Muscle of leg (tissue), 11 donors: Measurements from ENCODE around the gene ZNF792. TPM values are rescaled to one million over a fixed set of nuclear protein-coding genes. Genes with fewer than 3 reads are reported as not detected.
A peak's percentile ranks its signal among the peaks of the same experiment; 100 is the strongest.

ENCODE experiments used
- DNase-seq: peaks from one replicate; pipeline ENCODE4 v3.0.0; 2013
- H3K27ac ChIP-seq: one replicate; pipeline ENCODE4 v1.5.1; 2013; ENCODE audit warnings: mild to moderate bottlenecking, low read length, control low read depth
- H3K27me3 ChIP-seq: one replicate; pipeline ENCODE4 v1.6.1; 2013; ENCODE audit warnings: low read length; ENCODE audit not compliant: control insufficient read depth, insufficient read depth
- H3K36me3 ChIP-seq: one replicate; pipeline ENCODE4 v1.6.1; 2013; ENCODE audit warnings: low read length; ENCODE audit not compliant: control insufficient read depth, insufficient read depth
- H3K4me1 ChIP-seq: one replicate; pipeline ENCODE4 v1.6.1; 2013; ENCODE audit warnings: low read length; ENCODE audit not compliant: control insufficient read depth, insufficient read depth
- H3K4me3 ChIP-seq: one replicate; pipeline ENCODE4 v1.5.1; 2013; ENCODE audit warnings: low read length, control low read depth
- H3K9me3 ChIP-seq: replicated peaks from 2 replicates; pipeline ENCODE4 v1.6.1; 2013; ENCODE audit warnings: low read depth, low read length; ENCODE audit not compliant: control insufficient read depth
- WGBS: methylation state at CpG from one replicate; pipeline ENCODE4 v1.1.5; 2013; ENCODE audit warnings: missing lambda C conversion rate; ENCODE audit not compliant: insufficient coverage; 5-methylcytosine and 5-hydroxymethylcytosine counted together
- polyA plus RNA-seq, 8 donors: library from polyadenylated mRNA; unstranded; fragments of 120-200 nt; gene quantifications; one replicate each; pipeline versions ENCODE4 v1.2.1 to v1.2.3, GENCODE V29; 2013; ENCODE audit warnings: inconsistent platforms in 1 of 8, low replicate concordance in 1 of 8; ENCODE audit not compliant: insufficient read length in 8 of 8, insufficient read depth in 1 of 8
- total RNA-seq: library from RNA; stranded (reverse); fragments of 120-200 nt; gene quantifications from one replicate; pipeline ENCODE4 v1.2.4, GENCODE V29; 2013

Gene ZNF792
- total and polyA plus RNA-seq, 9 donors = 2.1 to 5.1 (median 2.5) TPM

DNA sequence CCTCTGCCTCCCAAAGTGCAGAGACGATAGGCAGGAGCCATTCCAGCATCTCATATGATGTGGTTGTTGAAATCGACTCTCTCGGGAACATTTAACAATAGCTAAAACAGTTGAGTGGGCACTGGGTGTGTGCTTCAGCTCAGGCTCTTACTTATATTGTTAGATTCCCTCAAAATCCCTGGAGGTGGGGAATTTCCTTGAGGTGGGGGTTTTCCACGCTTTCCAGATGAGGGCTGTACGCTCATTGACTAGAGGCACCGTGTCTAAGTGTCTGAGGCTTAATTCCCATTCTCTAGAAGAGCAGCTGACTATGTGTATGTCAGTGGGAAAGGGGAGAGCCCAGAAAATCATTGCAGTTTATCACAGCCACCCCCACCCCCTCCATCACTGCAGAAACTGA is 25.3 kb upstream of the ZNF792 start:
- no peak for DNase-seq
- H3K36me3 ChIP-seq = no peaks in the 10 kb centered on the region
- no peak overlapping the region for H3K27ac ChIP-seq

DNA sequence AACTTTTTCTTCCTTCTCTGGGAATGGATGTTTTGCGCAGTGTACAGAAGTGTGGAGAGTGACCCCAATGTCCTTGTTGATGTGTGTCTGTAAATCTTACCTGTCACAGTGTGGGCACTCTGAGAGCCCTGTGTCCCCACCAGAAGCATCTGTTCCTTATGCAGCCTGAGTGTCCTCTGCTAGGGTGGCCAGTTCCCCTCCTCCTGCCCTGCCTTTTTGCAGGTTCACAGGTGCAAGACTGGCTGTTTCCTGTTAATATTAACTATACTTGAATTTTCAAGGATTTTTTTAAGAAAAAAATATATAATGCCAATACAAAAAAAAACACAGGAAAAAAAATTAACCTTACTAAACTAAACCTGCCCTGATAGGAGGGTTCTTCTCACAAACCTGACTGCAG is 24.1 kb upstream of the ZNF792 start:
- H3K4me3 ChIP-seq = no peak overlapping the region
- no peaks in the 10 kb centered on the region for H3K36me3 ChIP-seq
- H3K27me3 ChIP-seq = no peaks in the 10 kb centered on the region
- H3K27ac ChIP-seq = no peak overlapping the region
- no CpG with 5 or more reads among the region's 1 CpG for WGBS
- DNase-seq = no peak
- no peaks in the 10 kb centered on the region for H3K9me3 ChIP-seq
- peaks cover 3% of the 10 kb centered on the region for H3K4me1 ChIP-seq

More for the DNA sequence above, 25.3 kb upstream of the ZNF792 start:
- H3K4me3 ChIP-seq = no peak overlapping the region
- H3K4me1 ChIP-seq = peaks cover 5% of the 10 kb centered on the region
- no peaks in the 10 kb centered on the region for H3K9me3 ChIP-seq
- no peaks in the 10 kb centered on the region for H3K27me3 ChIP-seq
- WGBS = 80% methylated on average over 2 of the region's 6 CpGs

DNA sequence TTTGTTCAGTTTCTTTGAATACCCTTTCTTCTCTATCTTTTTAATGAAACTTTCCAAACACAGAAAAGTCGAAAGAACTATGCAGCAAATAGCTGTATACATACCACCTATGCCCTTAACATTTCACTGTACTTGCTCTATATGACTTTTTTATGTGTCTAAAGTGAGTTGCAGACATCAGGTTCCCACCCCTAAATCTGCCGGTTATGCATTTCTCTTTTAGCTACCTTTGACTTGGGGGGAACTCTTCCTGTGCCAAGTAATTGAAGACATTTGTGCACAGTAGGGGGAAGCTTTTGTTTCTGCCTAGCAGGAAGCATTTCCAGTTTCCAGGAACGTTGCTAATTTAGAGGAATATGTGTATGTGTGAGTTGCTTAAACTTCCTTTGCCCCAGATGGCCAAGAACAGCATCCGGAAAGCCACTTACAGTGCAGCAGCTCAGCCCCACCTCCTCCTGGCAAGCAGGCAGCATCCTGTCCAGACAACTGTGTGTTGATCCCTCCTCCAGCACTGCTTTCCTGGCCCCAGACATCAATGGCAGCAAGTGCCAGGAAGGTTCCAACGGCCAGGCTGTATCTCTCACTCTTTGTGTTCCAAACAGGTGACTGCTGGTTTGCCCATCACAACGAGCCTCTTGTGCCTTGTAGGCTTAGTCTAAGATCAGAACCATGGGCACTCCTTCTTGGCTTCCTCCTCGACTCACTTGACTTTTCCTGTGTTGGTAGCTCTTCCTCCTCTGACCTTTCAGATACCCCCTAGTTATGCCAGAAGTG is 21.4 kb upstream of the ZNF792 start:
- no peaks in the 10 kb centered on the region for H3K27me3 ChIP-seq
- H3K4me3 ChIP-seq = no peak overlapping the region
- peaks cover 3% of the 10 kb centered on the region for H3K4me1 ChIP-seq
- H3K9me3 ChIP-seq = no peaks in the 10 kb centered on the region
- peak overlapping the region; percentile 79 for H3K27ac ChIP-seq
- H3K36me3 ChIP-seq = no peaks in the 10 kb centered on the region
- DNase-seq = peak; percentile 90
- 0% methylated on average over 2 of the region's 7 CpGs for WGBS

DNA sequence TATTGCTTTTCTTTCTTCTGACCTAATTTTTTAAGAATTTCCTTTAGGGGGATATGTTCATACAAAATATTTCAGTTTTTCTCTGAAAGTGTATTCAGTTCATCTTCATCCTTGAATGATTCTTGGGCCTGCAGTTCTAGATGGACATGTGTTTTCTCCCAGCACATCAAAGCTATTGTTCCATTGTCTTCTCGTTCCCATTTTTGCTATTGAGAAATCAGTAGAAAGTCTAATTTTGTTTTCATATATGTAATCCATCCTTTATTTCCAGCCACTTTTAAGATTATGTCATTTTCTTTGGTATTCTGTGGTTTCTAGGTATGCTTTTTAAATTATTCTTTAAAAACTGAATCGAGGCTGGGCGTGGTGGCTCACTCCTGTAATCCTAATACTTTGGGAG is 20.3 kb upstream of the ZNF792 start:
- Histone ChIP-seq H3K4me1 (peaks cover 3% of the 10 kb centered on the region), H3K36me3 (no peaks in the 10 kb centered on the region), H3K27me3 (peaks cover 3% of the 10 kb centered on the region), H3K9me3 (no peaks in the 10 kb centered on the region), H3K27ac (no peak overlapping the region), H3K4me3 (no peak overlapping the region)
- no peak for DNase-seq
- no CpG with 5 or more reads among the region's 3 CpGs for WGBS

DNA sequence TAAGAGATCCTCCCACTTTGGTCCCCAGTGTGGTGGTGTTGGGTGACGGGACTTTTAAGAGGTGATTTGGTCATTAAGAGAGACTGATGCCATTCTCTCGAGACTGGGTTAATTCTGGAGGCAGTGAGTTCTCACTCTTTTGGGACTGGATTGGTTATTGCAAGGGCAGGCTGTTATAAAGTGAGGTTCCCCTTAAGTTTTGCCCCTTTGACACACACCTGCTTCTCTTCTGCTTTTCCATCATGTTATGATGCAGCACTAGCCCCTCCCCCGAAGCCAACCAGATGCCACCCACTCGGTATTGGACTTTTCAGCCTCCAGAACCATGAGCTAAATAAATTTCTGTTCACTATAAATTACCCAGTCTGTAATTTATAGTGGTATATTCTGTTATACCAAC is 19.8 kb upstream of the ZNF792 start:
- 86% methylated on average over 1 of the region's 4 CpGs for WGBS
- H3K36me3 ChIP-seq = no peaks in the 10 kb centered on the region
- H3K9me3 ChIP-seq = no peaks in the 10 kb centered on the region
- H3K27ac ChIP-seq = no peak overlapping the region
- no peak overlapping the region for H3K4me3 ChIP-seq
- no peak for DNase-seq
- peaks cover 3% of the 10 kb centered on the region for H3K27me3 ChIP-seq
- H3K4me1 ChIP-seq = peaks cover 3% of the 10 kb centered on the region

DNA sequence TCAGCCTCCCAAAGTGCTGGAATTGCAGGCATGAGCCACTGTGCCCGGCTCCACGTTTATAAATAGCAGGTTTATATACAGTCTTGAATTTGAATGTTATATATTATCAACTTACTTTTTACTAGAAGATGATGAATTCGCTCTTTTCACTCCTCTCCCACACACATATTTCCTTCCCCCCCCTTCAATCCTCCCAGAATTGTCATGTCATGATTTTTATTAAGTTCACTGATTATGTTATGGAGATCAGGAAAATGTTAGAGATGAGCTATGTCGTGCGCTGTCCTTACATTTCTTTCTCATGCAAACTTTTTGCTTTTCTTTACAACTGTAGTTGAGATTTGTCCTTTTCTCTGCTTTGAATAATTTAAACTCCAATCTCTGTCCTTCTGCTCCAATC is 18.2 kb upstream of the ZNF792 start:
- Histone ChIP-seq H3K4me1 (peaks cover 3% of the 10 kb centered on the region), H3K27me3 (peaks cover 3% of the 10 kb centered on the region), H3K4me3 (no peak overlapping the region), H3K9me3 (no peaks in the 10 kb centered on the region), H3K27ac (no peak overlapping the region), H3K36me3 (no peaks in the 10 kb centered on the region)
- WGBS = no CpG with 5 or more reads among the region's 5 CpGs
- DNase-seq = no peak

DNA sequence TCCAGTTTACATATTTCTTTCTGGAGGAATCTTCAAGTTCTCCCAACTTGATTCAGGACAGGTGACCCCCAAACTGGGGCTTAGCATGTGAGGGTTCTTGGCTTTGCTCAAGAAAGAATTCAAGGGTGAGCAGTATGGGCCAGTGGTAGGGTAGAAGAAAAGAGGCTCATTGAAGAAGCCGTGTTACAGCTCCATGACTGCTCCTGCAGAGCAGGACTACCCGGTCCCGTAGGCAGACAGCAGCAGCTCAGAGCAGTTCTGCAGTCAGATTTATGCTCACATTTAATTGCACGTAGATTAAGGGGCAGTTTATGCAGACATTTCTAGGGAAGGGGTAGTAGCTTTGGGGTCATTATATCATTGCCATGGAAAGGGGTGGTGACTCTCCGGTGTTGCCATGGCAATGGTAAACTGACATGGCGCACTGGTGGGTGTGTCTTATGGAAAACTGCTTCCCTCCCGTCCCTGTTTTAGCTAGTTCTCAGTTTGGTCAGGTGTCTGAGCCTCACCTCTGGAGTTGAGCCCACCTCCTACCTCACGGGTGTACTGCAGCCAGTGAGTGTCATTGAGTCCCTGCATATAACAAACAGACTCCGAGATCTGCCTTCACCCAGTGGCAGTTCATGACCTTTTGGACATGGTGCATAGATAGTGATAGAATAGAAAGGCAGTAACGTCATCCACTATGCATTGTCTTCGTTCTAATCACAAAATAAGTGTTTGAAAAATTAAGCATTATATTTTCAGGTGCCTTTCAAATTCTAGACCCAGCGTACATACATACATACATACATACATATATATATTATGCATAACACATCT is 16.0 kb upstream of the ZNF792 start:
- Histone ChIP-seq H3K9me3 (peaks cover 6% of the 10 kb centered on the region), H3K36me3 (no peaks in the 10 kb centered on the region), H3K27me3 (peaks cover 6% of the 10 kb centered on the region), H3K27ac (no peak overlapping the region), H3K4me3 (no peak overlapping the region), H3K4me1 (no peaks in the 10 kb centered on the region)
- DNase-seq = no peak
- 83% methylated on average over 7 of the region's 12 CpGs for WGBS

DNA sequence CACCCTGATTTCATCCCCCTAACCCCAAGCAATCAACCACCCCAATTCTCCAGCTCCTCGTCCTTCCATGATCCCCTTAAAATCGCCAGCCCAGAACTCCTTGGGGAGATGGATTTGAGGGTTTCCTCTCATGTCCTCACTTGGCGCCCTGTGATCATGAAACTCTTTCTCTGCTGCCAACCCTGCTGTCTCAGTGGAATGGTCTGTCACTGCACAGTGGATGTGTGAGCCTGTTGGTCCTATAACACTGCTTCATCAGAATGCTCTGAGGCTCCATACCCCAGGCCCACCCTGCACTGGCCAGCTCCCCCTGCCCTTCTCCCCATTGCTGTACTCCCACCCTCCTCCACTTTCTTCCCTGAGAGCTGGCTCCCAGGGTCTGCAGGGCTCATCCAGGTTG is 12.6 kb upstream of the ZNF792 start:
- Histone ChIP-seq H3K27ac (no peak overlapping the region), H3K4me1 (peaks cover 2% of the 10 kb centered on the region), H3K27me3 (peaks cover 6% of the 10 kb centered on the region), H3K36me3 (no peaks in the 10 kb centered on the region), H3K9me3 (peaks cover 6% of the 10 kb centered on the region), H3K4me3 (no peak overlapping the region)
- 100% methylated on average over 1 of the region's 3 CpGs for WGBS
- DNase-seq = no peak

DNA sequence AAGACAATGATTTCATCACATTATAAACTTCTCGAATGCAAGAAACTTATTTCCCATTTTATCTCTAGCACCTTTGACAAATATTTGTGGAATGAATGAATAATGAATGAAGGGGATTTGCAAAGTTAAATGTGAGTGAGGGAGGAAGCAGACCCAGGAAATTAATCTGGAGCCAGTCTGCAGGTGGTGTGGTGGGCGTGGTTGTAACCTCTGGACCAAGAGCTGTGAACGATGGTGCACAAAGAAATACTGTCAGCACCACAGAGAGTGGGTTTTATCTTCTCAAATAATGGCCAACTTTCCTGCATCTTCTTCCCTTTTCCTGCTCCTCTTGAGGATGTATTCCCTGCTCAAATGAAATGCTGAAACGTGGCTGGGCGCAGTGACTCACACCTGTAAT is 11.0 kb upstream of the ZNF792 start:
- no peak for DNase-seq
- H3K27me3 ChIP-seq = peaks cover 6% of the 10 kb centered on the region
- no CpG with 5 or more reads among the region's 5 CpGs for WGBS
- H3K36me3 ChIP-seq = no peaks in the 10 kb centered on the region
- H3K4me1 ChIP-seq = peaks cover 2% of the 10 kb centered on the region
- H3K4me3 ChIP-seq = no peak overlapping the region
- no peak overlapping the region for H3K27ac ChIP-seq
- H3K9me3 ChIP-seq = peaks cover 6% of the 10 kb centered on the region

DNA sequence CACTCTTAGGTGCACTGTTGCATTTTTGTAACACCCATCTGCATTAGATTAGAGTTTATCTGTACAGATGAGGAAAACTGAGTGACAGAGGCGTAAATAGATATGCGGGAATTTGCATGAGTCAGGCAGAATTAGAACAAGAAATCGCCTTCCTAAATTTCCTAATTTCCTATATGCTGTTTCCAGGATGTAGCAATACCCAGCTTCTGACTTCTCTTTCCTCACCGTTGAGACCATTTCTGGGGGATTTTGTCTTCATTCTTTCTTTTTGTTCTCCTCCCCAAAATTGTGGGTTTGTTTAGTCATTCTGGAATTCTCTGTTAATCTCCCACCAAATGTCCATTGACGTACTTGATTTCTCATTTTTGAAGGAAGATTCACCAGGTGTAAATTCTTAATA is 10.6 kb upstream of the ZNF792 start:
- Histone ChIP-seq H3K27me3 (peaks cover 4% of the 10 kb centered on the region), H3K4me1 (peaks cover 2% of the 10 kb centered on the region), H3K9me3 (peaks cover 6% of the 10 kb centered on the region), H3K4me3 (no peak overlapping the region), H3K27ac (no peak overlapping the region), H3K36me3 (no peaks in the 10 kb centered on the region)
- WGBS = 33% methylated on average over 1 of the region's 5 CpGs
- no peak for DNase-seq
